HepG2 (cell line): ENCODE results near the gene PIGW. TPM values are rescaled to one million over a fixed set of nuclear protein-coding genes. Genes with fewer than 3 reads are reported as not detected.

ENCODE experiments used
- ATAC-seq: fragments of 200-7000 bp; cut with Tn5 transposase; 3 replicates; pipeline ENCODE4 v1.9.1; 2020; ENCODE audit warnings: mild to moderate bottlenecking, moderate library complexity
- BruUV-seq: library from RNA; stranded (reverse); fragments of 400-500 nt; replicated peaks from 2 replicates; lab custom pipeline; 2021; lab: Mats Ljungman, UMichigan
- CTCF ChIA-PET: fragments of 300-600 bp; formaldehyde crosslinking; extraction: SDS; loops from one replicate; lab custom pipeline; 2021; ENCODE audit warnings: low total read pairs, inconsistent platforms, low intra/inter-chr PET ratio; lab: Yijun Ruan, JAX
- POLR2A ChIA-PET: fragments of 350-600 bp; sonication (Branson Sonifier 250); formaldehyde crosslinking; loops from one replicate; lab custom pipeline; 2020; ENCODE audit warnings: antibody characterized with exemption, inconsistent platforms; lab: Yijun Ruan, JAX
- DNase-seq: peaks from one replicate; pipeline ENCODE4 v3.0.0-alpha.2; 2015; ENCODE audit warnings: low spot score
- FAIRE-seq: peaks from 3 replicates; lab custom pipeline; 2011; peaks lifted over from hg19 to GRCh38; lab: Jason Lieb, UNC
- H2AFZ ChIP-seq: one replicate; pipeline ENCODE4 v1.6.1; 2011; ENCODE audit warnings: low read length, inconsistent platforms
- H3K27ac ChIP-seq: fragments of 300-600 bp; 3 replicates; pipeline ENCODE4 v1.8.0; 2011; ENCODE audit warnings: mixed run types, mild to moderate bottlenecking, mixed read lengths, low read length, inconsistent platforms; ENCODE audit not compliant: insufficient read depth; ENCODE audit errors: extremely low read length
- H3K27me3 ChIP-seq, 2 experiments: fragments of 200-600 bp in 1 of 2; 2 replicates in 1 of 2; 3 replicates in 1 of 2; pipeline versions ENCODE4 v1.6.0 to v1.8.0; 2011; ENCODE audit warnings: low read length in 2 of 2, mild to moderate bottlenecking in 2 of 2, moderate library complexity in 2 of 2, inconsistent platforms in 1 of 2; ENCODE audit not compliant: insufficient read depth in 2 of 2, control insufficient read depth in 1 of 2
- H3K36me3 ChIP-seq, 2 experiments: fragments of 200-600 bp in 1 of 2; replicated peaks in 1 of 2; 2 replicates in 1 of 2; 3 replicates in 1 of 2; pipeline versions ENCODE4 v1.5.1 to v1.8.0; 2011; ENCODE audit warnings: low read length in 2 of 2, inconsistent platforms in 1 of 2; ENCODE audit not compliant: insufficient read depth in 2 of 2, control insufficient read depth in 1 of 2
- H3K4me1 ChIP-seq: 2 replicates; pipeline ENCODE4 v1.5.1; 2012; ENCODE audit warnings: low read length, inconsistent platforms; ENCODE audit not compliant: insufficient read depth
- H3K4me2 ChIP-seq: 2 replicates; pipeline ENCODE4 v1.6.0; 2011; ENCODE audit warnings: low read depth, low read length, inconsistent platforms
- H3K4me3 ChIP-seq, 3 experiments: fragments of 200-600 bp in 1 of 3; sonication (generic), shearing (Covaris generic) in 1 of 3; replicated peaks in 1 of 3; 2 replicates each; pipeline ENCODE4 v1.5.1; 2011 to 2016; ENCODE audit warnings: low read length in 3 of 3, inconsistent platforms in 2 of 3, low read depth in 2 of 3, mild to moderate bottlenecking in 2 of 3, control low read depth in 1 of 3, mixed read lengths in 1 of 3; ENCODE audit not compliant: insufficient read depth in 1 of 3
- H3K79me2 ChIP-seq: one replicate; pipeline ENCODE4 v1.6.1; 2011; ENCODE audit warnings: low read length, inconsistent platforms; ENCODE audit not compliant: insufficient read depth
- H3K9ac ChIP-seq: 2 replicates; pipeline ENCODE4 v1.6.0; 2011; ENCODE audit warnings: mild to moderate bottlenecking, low read depth, low read length, inconsistent platforms; ENCODE audit not compliant: insufficient read depth
- H3K9me3 ChIP-seq: 2 replicates; pipeline ENCODE4 v1.5.1; 2012; ENCODE audit warnings: mild to moderate bottlenecking, low read length
- H4K20me1 ChIP-seq: 2 replicates; pipeline ENCODE4 v1.6.0; 2011; ENCODE audit warnings: inconsistent platforms, mild to moderate bottlenecking, low read length, moderate library complexity; ENCODE audit not compliant: insufficient read depth
- AGO2 ChIP-seq: fragments of 200-400 bp; formaldehyde crosslinking; optimal IDR thresholded peaks from 2 replicates; pipeline ENCODE3; 2017; ENCODE audit warnings: mild to moderate bottlenecking, low read depth, low read length, moderate library complexity
- DZIP1 ChIP-seq: sonication (generic); formaldehyde crosslinking; IDR thresholded peaks from 2 replicates; pipeline ENCODE4 v1.5.0; 2020; ENCODE audit warnings: mild to moderate bottlenecking, missing genetic modification reagents
- POLR2A ChIP-seq, 2 experiments: IDR thresholded peaks; 2 replicates each; pipeline ENCODE4 v1.6.1; 2011; ENCODE audit warnings: low read depth in 2 of 2, low read length in 2 of 2, mild to moderate bottlenecking in 1 of 2, moderate library complexity in 1 of 2; ENCODE audit not compliant: insufficient read depth in 1 of 2
- TBX3 ChIP-seq: fragments of 450-650 bp; IDR thresholded peaks from 2 replicates; pipeline ENCODE4 v1.6.1; 2017; ENCODE audit warnings: antibody characterized with exemption, mild to moderate bottlenecking, inconsistent platforms, borderline replicate concordance
- ZBTB40 ChIP-seq, 2 experiments: fragments of 450-650 bp in 1 of 2; sonication (generic) in 1 of 2; formaldehyde crosslinking in 1 of 2; IDR thresholded peaks; 2 replicates each; pipeline versions ENCODE4 v1.6.1 to v1.8.0; 2016 to 2022; ENCODE audit warnings: antibody characterized with exemption in 1 of 2, mild to moderate bottlenecking in 1 of 2, missing genetic modification reagents in 1 of 2
- ZNF788 ChIP-seq: sonication (generic); formaldehyde crosslinking; IDR thresholded peaks from 2 replicates; pipeline ENCODE4 v1.5.0; 2020; ENCODE audit warnings: mild to moderate bottlenecking, missing genetic modification reagents, borderline replicate concordance
- WGBS: methylation state at CpG from one replicate; pipeline ENCODE4 v1.1.6; 2017; ENCODE audit warnings: low lambda C conversion rate; 5-methylcytosine and 5-hydroxymethylcytosine counted together
- in situ Hi-C: cut with HindIII; loops from 2 replicates; pipeline ENCODE4 v1.10.0; 2017; ENCODE audit warnings: low pct_unique_long_range_greater_than_20kb; ENCODE audit not compliant: extremely low pct_ligation_motif_present
- intact Hi-C: fragments of 100-400 bp; cut with micrococcal nuclease; formaldehyde crosslinking; loops from one replicate; pipeline ENCODE4 v1.10.0; 2022; ENCODE audit not compliant: unreplicated experiment
- polyA plus RNA-seq, 8 experiments: library from polyadenylated mRNA; depleted of rRNA in 3 of 8; stranded (reverse) in 7 of 8; unstranded in 1 of 8; fragments of >200 nt; fragmentation: Illumina TruSeq in 4 of 8; extraction: Trizol in 4 of 8; gene quantifications; 2 replicates each; pipeline versions ENCODE4 v1.2.1 to v1.2.3, GENCODE V29; 2011 to 2016; ENCODE audit warnings: low read depth in 4 of 8, missing spikeins in 1 of 8, mixed read lengths in 1 of 8; ENCODE audit not compliant: insufficient read depth in 1 of 8
- total RNA-seq, 5 experiments: library from RNA; depleted of rRNA; stranded (reverse); fragments of >200 nt; fragmentation: Illumina TruSeq; extraction: Trizol; gene quantifications; 2 replicates each; pipeline ENCODE4 v1.2.3, GENCODE V29; 2016; ENCODE audit warnings: low read depth in 1 of 5

The PIGW gene
- total and polyA plus RNA-seq, 2 of the 13 experiments (the other 11 are each of a cell fraction or from before 2014, with no cell fraction given) = 9.0 to 24.0 TPM

- Histone ChIP-seq H3K4me2 (no peak overlapping the region), H3K9ac (no peak overlapping the region), H3K9me3 (no peaks in the 10 kb centered on the region), H3K4me3 (no peak overlapping the region), H3K36me3 (peaks cover 11 to 68% of the 10 kb centered on the region in 2 experiments), H3K4me1 (no peaks in the 10 kb centered on the region), H4K20me1 (peaks cover 7% of the 10 kb centered on the region; the same call in 1 of the 2 replicates), H2AFZ (no peak overlapping the region), H3K79me2 (peaks cover 24% of the 10 kb centered on the region), H3K27ac (no peak overlapping the region), H3K27me3 (no peaks in the 10 kb centered on the region)
- WGBS = 98% methylated on average over 10 of the region's 12 CpGs
- TF ChIP-seq AGO2 (peak; percentile 61), DZIP1 (CRISPR knock-in tag) (no peak)
- POLR2A ChIA-PET = no interaction called here
- no peak for DNase-seq
- no TSS peak for BruUV-seq
- CTCF ChIA-PET = no interaction called here
- no peak for ATAC-seq
- intact Hi-C loops = no loop called here
- FAIRE-seq = no peak
- in situ Hi-C loops = no loop called here
Observed at GRCh38 chr17:36575028-36575427, 40.2 kb downstream of the PIGW start.

GRCh38 chr17:36576793-36577192 is 42.0 kb downstream of the PIGW start:
- Histone ChIP-seq H3K9ac (no peak overlapping the region), H3K27me3 (no peaks in the 10 kb centered on the region), H3K27ac (no peak overlapping the region), H3K9me3 (no peaks in the 10 kb centered on the region), H4K20me1 (peaks cover 7% of the 10 kb centered on the region; the same call in 1 of the 2 replicates), H3K4me3 (no peak overlapping the region), H2AFZ (no peak overlapping the region), H3K36me3 (peaks cover 18 to 71% of the 10 kb centered on the region in 2 experiments), H3K79me2 (peaks cover 24% of the 10 kb centered on the region), H3K4me1 (no peaks in the 10 kb centered on the region), H3K4me2 (no peak overlapping the region)
- FAIRE-seq (no peak), ATAC-seq (no peak), DNase-seq (no peak)
- 97% methylated on average over 2 of the region's 2 CpGs for WGBS
- in situ Hi-C loops = no loop called here
- CTCF ChIA-PET = no interaction called here
- intact Hi-C loops = no loop called here
- no TSS peak for BruUV-seq
- POLR2A ChIA-PET = no interaction called here
- TF ChIP-seq POLR2A (IDR thresholded peaks at IDR 0.05; ENCODE audit: insufficient read depth in 1 of 2, low read depth in 2 of 2, low read length in 2 of 2) (no peak), TBX3 (no peak), ZNF788 (CRISPR knock-in tag) (no peak), ZBTB40 (IDR thresholded peaks at IDR 0.05) (no peak), ZBTB40 (CRISPR knock-in tag; IDR thresholded peaks at IDR 0.05) (no peak)
